ENCODE measurements around the gene SGCB.

SGCB gene

GRCh38 chr4:52045028-52045427, 6.9 kb upstream of the SGCB start:
- TF ChIP-seq MAX (IDR thresholded peaks at IDR 0.05) = no peak
- no peak for TF ChIP-seq EP300 (IDR thresholded peaks at IDR 0.05; ENCODE audit: borderline replicate concordance)
- no peak for TF ChIP-seq RAD21 (IDR thresholded peaks at IDR 0.05; ENCODE audit: low read depth)
- TF ChIP-seq FOXM1 (IDR thresholded peaks at IDR 0.05; ENCODE audit: borderline replicate concordance, low read depth) = no peak
- no peak for TF ChIP-seq YY1 (IDR thresholded peaks at IDR 0.05; ENCODE audit: low read depth)
- no peak for TF ChIP-seq TAF1 (IDR thresholded peaks at IDR 0.05; ENCODE audit: low read depth)
- TF ChIP-seq CREB1 (IDR thresholded peaks at IDR 0.05; ENCODE audit: low read depth) = no peak
- no peak for TF ChIP-seq ZBTB7A (IDR thresholded peaks at IDR 0.05; ENCODE audit: low read depth)
- no peak for TF ChIP-seq TCF12 (IDR thresholded peaks at IDR 0.05; ENCODE audit: low read depth)
- no peak for TF ChIP-seq CEBPB (IDR thresholded peaks at IDR 0.05)
- TF ChIP-seq TEAD4 (IDR thresholded peaks at IDR 0.05) = no peak
- no peak for TF ChIP-seq EGR1 (IDR thresholded peaks at IDR 0.05)
- no peak for TF ChIP-seq USF1 (IDR thresholded peaks at IDR 0.05)
- TF ChIP-seq NFIC (IDR thresholded peaks at IDR 0.05) = no peak
- no peak for TF ChIP-seq REST (IDR thresholded peaks at IDR 0.05; ENCODE audit: low read depth)

- TF ChIP-seq FOXM1 (IDR thresholded peaks at IDR 0.05; ENCODE audit: borderline replicate concordance, low read depth) (no peak), YY1 (IDR thresholded peaks at IDR 0.05; ENCODE audit: low read depth) (no peak), NFIC (IDR thresholded peaks at IDR 0.05) (no peak), TAF1 (IDR thresholded peaks at IDR 0.05; ENCODE audit: low read depth) (no peak), TCF12 (IDR thresholded peaks at IDR 0.05; ENCODE audit: low read depth) (no peak), EP300 (IDR thresholded peaks at IDR 0.05; ENCODE audit: borderline replicate concordance) (no peak), EGR1 (IDR thresholded peaks at IDR 0.05) (no peak), REST (IDR thresholded peaks at IDR 0.05; ENCODE audit: low read depth) (no peak), MAX (IDR thresholded peaks at IDR 0.05) (no peak)
These were observed 403 bp downstream of the SGCB start for GRCh38 chr4:52037689-52038102.

- TF ChIP-seq EP300 (IDR thresholded peaks at IDR 0.05; ENCODE audit: borderline replicate concordance) (no peak), MAX (IDR thresholded peaks at IDR 0.05) (no peak), TEAD4 (IDR thresholded peaks at IDR 0.05) (no peak), TCF12 (IDR thresholded peaks at IDR 0.05; ENCODE audit: low read depth) (no peak), EGR1 (IDR thresholded peaks at IDR 0.05) (no peak), CEBPB (IDR thresholded peaks at IDR 0.05) (no peak), CREB1 (IDR thresholded peaks at IDR 0.05; ENCODE audit: low read depth) (no peak), ZBTB7A (IDR thresholded peaks at IDR 0.05; ENCODE audit: low read depth) (no peak), NFIC (IDR thresholded peaks at IDR 0.05) (no peak), USF1 (IDR thresholded peaks at IDR 0.05) (no peak), TAF1 (IDR thresholded peaks at IDR 0.05; ENCODE audit: low read depth) (no peak), FOXM1 (IDR thresholded peaks at IDR 0.05; ENCODE audit: borderline replicate concordance, low read depth) (no peak), RAD21 (IDR thresholded peaks at IDR 0.05; ENCODE audit: low read depth) (no peak), YY1 (IDR thresholded peaks at IDR 0.05; ENCODE audit: low read depth) (no peak), REST (IDR thresholded peaks at IDR 0.05; ENCODE audit: low read depth) (no peak)
These were observed 1.1 kb downstream of the SGCB start for GRCh38 chr4:52036886-52037530.

GRCh38 chr4:52035190-52035589, 2.9 kb downstream of the SGCB start:
- no peak for TF ChIP-seq USF1 (IDR thresholded peaks at IDR 0.05)
- no peak for TF ChIP-seq FOXM1 (IDR thresholded peaks at IDR 0.05; ENCODE audit: borderline replicate concordance, low read depth)
- TF ChIP-seq EGR1 (IDR thresholded peaks at IDR 0.05) = no peak
- TF ChIP-seq TCF12 (IDR thresholded peaks at IDR 0.05; ENCODE audit: low read depth) = no peak
- no peak for TF ChIP-seq NFIC (IDR thresholded peaks at IDR 0.05)
- TF ChIP-seq ZBTB7A (IDR thresholded peaks at IDR 0.05; ENCODE audit: low read depth) = no peak
- TF ChIP-seq YY1 (IDR thresholded peaks at IDR 0.05; ENCODE audit: low read depth) = no peak
- TF ChIP-seq REST (IDR thresholded peaks at IDR 0.05; ENCODE audit: low read depth) = no peak
- TF ChIP-seq CREB1 (IDR thresholded peaks at IDR 0.05; ENCODE audit: low read depth) = no peak

All from Ishikawa (cell line).